GM18870 (cell line): Measurements from ENCODE around the gene ALLC.

Source experiments
- ATAC-seq: cut with Tn5 transposase; IDR thresholded peaks from one replicate; pipeline ENCODE4 v1.9.1; 2021; ENCODE audit warnings: moderate library complexity; ENCODE audit not compliant: unreplicated experiment

The ALLC gene

DNA sequence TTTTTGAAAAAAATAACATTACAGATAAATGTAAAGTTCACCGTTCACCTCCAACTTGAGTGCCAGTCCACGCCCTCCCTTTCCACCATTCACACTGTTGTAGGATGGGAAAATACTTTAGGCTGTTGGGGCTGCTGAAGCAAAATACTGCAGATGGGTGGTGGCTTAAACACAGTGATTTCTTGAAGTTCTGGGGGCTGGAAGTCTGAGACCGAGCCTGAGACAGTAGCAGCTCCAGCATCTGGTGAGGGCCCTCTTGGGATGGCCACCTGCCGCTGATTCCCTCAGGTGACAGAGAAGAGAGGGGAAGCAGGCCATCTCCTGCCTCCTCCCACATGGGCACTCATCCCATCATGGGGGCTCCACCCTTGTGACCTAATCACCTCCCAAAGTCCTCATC is 17.7 kb downstream of the ALLC start:
- no peak for ATAC-seq

DNA sequence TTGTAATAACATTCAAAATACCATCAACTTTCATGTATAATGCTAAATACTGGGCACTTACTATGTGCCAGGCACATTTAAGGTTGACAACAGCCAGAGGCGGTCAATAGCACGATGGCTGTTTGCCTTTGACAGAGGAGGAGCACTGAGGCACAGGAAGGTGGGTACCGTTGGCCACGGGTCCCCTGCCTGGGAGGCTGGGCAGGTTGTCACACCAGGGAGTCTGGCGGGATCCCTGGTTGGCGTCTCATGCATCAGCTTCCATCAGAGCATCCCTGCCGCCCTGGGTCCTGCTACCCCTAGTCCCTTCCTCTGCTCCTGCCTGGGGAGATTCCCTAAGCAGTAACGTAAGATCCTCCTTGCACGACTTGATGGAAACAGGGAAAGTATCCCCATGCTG is 19.4 kb downstream of the ALLC start:
- no peak for ATAC-seq

- ATAC-seq: no peak
Measured at GRCh38 chr2:3678212-3678611, 20.2 kb downstream of the ALLC start.

DNA sequence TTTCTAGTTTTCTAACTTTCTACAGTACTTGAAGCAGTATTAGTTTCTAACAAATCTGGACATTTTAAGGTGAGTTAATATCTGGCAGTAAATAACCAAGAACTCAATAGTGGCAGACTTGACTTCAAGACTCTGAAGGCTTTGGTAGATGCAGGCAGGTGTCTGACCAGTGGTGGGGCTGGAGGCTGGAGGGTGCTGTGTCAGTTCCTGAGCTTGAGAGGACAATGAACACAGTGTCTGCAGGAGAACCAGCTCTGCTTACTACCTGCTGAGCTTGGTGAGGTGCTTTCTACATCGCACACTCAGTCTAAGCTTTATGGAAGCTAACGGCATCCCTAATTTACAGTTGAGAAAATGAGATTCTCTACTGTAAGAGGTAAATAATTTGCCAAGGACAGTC is 21.2 kb downstream of the ALLC start:
- no peak for ATAC-seq

DNA sequence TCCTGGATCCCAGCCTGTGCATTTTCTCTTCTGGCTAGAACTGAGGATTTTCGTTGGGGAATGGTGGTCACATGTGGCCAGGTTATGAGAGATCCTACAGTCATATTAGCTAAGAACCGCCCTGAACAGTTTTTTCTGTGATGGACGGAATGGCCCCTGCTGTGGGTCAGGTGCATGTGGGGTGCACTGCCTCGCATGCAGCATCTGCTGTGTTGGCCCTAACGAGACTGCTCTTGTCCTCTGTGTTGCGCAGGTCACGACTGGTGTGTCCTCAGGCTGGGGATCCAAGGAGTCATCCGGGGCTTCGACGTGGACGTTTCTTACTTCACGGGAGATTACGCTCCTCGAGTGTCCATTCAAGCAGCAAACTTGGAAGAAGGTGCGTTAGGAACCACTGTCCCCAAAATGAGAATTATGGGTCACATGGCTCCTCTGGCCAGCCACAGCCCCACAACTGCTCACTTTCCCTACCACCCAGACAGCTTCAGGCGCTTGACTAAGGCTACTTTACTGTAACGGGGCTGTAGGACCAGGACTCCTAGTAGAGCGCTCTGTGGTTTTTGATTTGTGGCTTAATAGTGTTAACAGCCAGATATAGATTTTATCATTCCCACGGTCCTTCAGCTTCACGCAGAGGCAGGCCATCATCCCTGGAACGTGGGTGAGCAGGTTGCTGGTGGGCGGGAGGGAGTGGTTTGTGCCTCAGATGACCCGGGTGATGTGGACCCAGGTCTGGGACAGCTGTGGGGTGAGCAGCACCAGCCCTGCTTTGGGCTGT is 21.8 kb downstream of the ALLC start:
- no peak for ATAC-seq

GRCh38 chr2:3680548-3681345 is 22.7 kb downstream of the ALLC start:
- ATAC-seq: no peak

- ATAC-seq: no peak
Measured at GRCh38 chr2:3681625-3682024, 23.6 kb downstream of the ALLC start.

- no peak for ATAC-seq
Measured at GRCh38 chr2:3682811-3683210, 24.8 kb downstream of the ALLC start.

- ATAC-seq: no peak
Measured at GRCh38 chr2:3683748-3684454, 25.9 kb downstream of the ALLC start.

DNA sequence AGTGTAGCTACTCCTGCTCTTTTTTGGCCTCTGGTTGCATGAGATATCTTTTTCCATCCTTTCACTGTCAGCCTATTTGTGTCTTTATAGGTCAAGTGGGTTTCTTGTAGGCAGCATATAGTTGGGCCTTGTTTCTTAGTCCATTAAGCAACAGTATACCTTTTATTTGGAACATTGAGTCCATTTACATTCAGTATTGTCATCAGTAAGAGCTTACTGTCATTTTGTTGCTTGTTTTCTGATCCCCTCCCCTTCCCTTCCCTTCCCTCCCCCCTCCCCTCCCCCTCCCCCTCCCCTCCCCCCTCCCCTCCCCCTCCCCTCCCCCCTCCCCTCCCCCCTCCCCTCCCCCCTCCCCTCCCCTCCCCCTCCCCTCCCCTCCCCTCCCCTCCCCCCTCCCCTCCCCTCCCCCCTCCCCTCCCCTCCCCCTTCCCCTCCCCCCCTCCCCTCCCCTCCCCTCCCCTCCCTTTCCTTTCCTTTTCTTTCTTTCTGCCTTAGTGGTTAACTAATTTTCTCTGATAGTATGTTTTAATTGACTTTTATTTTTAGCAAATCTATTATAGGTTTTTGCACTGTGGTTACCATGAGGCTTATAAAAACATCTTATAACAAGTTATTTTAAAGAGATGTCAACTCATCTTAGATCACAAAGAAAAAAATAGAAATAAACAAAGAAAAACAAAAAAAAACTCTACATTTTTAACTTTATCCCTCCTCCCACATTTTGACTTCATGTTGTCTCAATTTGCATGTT is 32.2 kb downstream of the ALLC start:
- ATAC-seq: no peak

- no peak for ATAC-seq
Measured at GRCh38 chr2:3692375-3692774, 34.4 kb downstream of the ALLC start.

GRCh38 chr2:3696545-3696944 is 38.5 kb downstream of the ALLC start:
- ATAC-seq: no peak

DNA sequence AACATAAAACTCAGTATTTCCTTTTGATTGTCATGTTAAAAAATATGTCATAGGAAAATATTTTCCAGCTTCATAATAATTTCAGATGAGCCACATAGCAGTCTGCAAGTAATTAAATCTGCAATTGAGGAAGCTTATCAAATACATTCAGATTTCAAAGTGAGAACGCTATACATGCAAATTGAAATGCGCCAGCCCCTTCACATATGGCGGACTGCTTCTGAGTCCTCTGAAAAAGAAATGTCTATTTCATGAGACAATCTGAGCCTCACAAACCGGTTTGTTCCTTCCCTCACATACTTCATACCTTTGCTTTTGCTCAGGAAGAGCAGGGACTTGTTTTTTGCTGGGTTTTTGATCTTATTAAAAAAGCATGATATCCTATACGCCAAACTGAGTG is 43.1 kb downstream of the ALLC start:
- ATAC-seq: no peak

DNA sequence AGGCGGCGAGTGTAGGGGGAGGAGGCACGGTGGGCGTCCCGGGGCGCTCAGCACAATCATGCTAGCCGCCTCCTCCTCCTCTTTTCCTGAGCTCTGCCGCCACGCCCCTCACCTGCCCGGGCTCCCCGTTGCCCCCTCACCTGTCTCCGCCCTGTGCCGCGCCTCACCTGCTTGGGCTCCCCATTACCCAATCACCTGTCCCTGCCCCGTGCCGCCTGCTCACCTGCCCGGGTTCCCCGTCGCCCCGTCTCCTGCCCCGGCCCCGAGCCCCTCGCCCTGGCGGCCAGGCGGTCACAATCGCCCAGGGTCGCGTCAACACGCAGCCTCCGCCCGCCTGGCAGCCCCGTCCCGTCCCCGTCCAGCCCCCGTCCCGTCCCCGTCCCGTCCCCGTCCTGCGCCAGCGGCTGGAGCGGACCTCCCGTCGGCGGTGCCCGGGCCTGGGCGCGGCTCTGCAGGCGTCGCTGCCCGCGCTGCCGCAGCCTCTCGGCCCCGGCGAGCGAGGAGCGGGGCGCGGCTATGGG is 45.3 kb downstream of the ALLC start, which contains the start of gene DCDC2C:
DCDC2C (plus strand) TSS at position 340 of the 521 bp plus-strand sequence; CDS start at position 517, 177 bp downstream.
- no peak for ATAC-seq

GRCh38 chr2:3703757-3704355 is 45.9 kb downstream of the ALLC start:
- ATAC-seq: no peak

- ATAC-seq: no peak
Measured at GRCh38 chr2:3704692-3705091, 46.7 kb downstream of the ALLC start.

DNA sequence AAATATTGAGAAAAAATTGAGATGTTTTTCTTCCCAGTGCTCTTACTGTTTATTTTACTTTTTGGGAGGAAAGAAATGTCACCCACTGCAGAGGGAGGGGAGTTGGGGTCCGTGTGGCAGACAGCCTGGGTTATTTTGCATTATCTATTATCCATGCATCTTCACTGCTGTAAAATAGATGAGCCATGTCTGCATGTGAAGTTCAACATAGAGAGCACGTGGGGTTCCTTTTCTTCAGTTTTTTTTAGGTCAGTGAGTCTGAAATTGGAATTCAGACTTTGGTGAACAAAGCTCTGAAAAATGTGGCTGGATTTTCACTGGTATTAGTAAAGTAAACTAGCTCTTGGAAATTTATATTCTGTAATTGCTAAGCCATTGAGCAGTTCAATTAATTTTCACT is 47.8 kb downstream of the ALLC start:
- ATAC-seq: no peak

GRCh38 chr2:3706892-3707291 is 48.9 kb downstream of the ALLC start:
- ATAC-seq: no peak

DNA sequence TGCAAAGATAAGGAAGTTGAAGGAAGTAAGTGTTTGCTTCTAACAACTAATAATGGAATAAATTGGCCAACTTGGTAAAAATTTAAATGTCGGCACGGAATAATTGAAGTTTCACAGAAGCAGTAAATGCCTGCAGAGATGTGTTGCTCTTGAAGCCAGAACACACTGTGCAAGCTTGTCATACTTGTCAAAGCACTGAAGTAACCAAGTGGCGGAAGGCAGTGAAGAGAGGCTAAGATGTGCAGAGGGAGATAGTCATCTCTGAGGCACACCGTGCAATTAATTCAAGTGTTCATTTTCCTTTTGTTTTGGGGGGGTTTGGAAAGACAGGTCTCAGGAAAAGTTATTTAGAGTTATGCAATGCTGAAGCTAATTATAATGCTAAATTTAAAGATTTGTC is 50.6 kb downstream of the ALLC start:
- ATAC-seq: no peak

DNA sequence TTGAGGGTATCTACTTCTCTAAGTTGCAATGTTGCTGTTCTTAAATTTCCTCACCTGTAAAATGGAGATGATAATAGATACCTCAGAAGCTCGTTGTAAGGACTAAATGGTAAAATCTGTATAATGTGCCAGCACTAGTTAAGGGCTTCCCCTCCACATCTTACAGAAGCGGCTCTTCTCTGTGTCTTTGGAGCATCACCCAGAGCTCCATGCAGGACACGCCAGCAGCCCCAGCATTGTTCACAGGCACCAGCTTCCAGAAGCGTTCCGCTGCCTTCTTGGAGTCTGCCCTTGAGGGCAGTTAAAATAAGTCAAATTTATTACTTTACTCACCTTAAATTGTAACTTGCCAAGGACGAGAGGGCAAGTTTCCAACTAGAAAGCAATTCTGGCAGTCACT is 51.2 kb downstream of the ALLC start:
- ATAC-seq: no peak
